Glutamatergic neuron (in vitro differentiated cells): ENCODE measurements around the gene GOLGA6L10. TPM values are rescaled to one million over a fixed set of nuclear protein-coding genes. Genes with fewer than 3 reads are reported as not detected.
A peak's percentile ranks its signal among the peaks of the same experiment; 100 is the strongest.
"Not testable (repeated sequence)": the region's sequence is repeated elsewhere in the genome, so short reads cannot be mapped to it uniquely, and the experiment has no call there.

Source experiments
- DNase-seq: peaks from one replicate; pipeline ENCODE4 v3.0.0; 2022
- H3K27ac Mint-ChIP-seq: one replicate; pipeline ENCODE4 v1.8.0; 2020; ENCODE audit warnings: mild to moderate bottlenecking, mixed read lengths, inconsistent platforms; ENCODE audit not compliant: unreplicated experiment
- H3K27me3 Mint-ChIP-seq: one replicate; pipeline ENCODE4 v1.8.0; 2020; ENCODE audit warnings: mild to moderate bottlenecking, moderate library complexity, mixed read lengths, inconsistent platforms; ENCODE audit not compliant: unreplicated experiment
- H3K36me3 Mint-ChIP-seq: one replicate; pipeline ENCODE4 v1.8.0; 2020; ENCODE audit warnings: mild to moderate bottlenecking, mixed read lengths, inconsistent platforms; ENCODE audit not compliant: unreplicated experiment
- H3K4me1 Mint-ChIP-seq: one replicate; pipeline ENCODE4 v1.8.0; 2020; ENCODE audit warnings: mild to moderate bottlenecking, low read depth, mixed read lengths, inconsistent platforms; ENCODE audit not compliant: unreplicated experiment
- H3K4me3 Mint-ChIP-seq: one replicate; pipeline ENCODE4 v1.8.0; 2020; ENCODE audit warnings: mild to moderate bottlenecking, mixed read lengths, inconsistent platforms; ENCODE audit not compliant: unreplicated experiment
- H3K9me3 Mint-ChIP-seq: one replicate; pipeline ENCODE4 v1.8.0; 2020; ENCODE audit warnings: mild to moderate bottlenecking, moderate library complexity, mixed read lengths, inconsistent platforms; ENCODE audit not compliant: unreplicated experiment
- total RNA-seq: library from RNA; stranded (reverse); fragmentation: NEBNext Ultra II Directional; extraction: Animal tissue kit (Norgen Biotek cat#: 25700); gene quantifications from one replicate; pipeline ENCODE4 v1.2.1, GENCODE V29; 2021; ENCODE audit not compliant: unreplicated experiment

The GOLGA6L10 gene
- total RNA-seq, 1 donor from 2014 or later = 0.96 TPM

GRCh38 chr15:82344421-82344820 is 4.9 kb downstream of the GOLGA6L10 start:
- not testable (repeated sequence) for H3K27ac Mint-ChIP-seq, DNase-seq, H3K4me3 Mint-ChIP-seq, H3K36me3 Mint-ChIP-seq, H3K27me3 Mint-ChIP-seq, H3K9me3 Mint-ChIP-seq, H3K4me1 Mint-ChIP-seq

- H3K36me3 Mint-ChIP-seq, H3K27me3 Mint-ChIP-seq, H3K4me1 Mint-ChIP-seq, H3K27ac Mint-ChIP-seq, H3K4me3 Mint-ChIP-seq, H3K9me3 Mint-ChIP-seq, DNase-seq: not testable (repeated sequence)
Measured at GRCh38 chr15:82343851-82344250, 5.4 kb downstream of the GOLGA6L10 start.

- not testable (repeated sequence) for H3K4me1 Mint-ChIP-seq, H3K36me3 Mint-ChIP-seq, H3K4me3 Mint-ChIP-seq, H3K9me3 Mint-ChIP-seq, H3K27me3 Mint-ChIP-seq, H3K27ac Mint-ChIP-seq
- DNase-seq = peak; percentile 22
Measured at GRCh38 chr15:82342632-82343374, 6.5 kb downstream of the GOLGA6L10 start.

GRCh38 chr15:82338573-82338972 is 10.7 kb downstream of the GOLGA6L10 start:
- not testable (repeated sequence) for H3K9me3 Mint-ChIP-seq, H3K4me1 Mint-ChIP-seq, DNase-seq, H3K27ac Mint-ChIP-seq, H3K36me3 Mint-ChIP-seq, H3K27me3 Mint-ChIP-seq, H3K4me3 Mint-ChIP-seq

GRCh38 chr15:82338053-82338452 is 11.2 kb downstream of the GOLGA6L10 start:
- not testable (repeated sequence) for H3K4me3 Mint-ChIP-seq

GRCh38 chr15:82337051-82337450 is 12.2 kb downstream of the GOLGA6L10 start:
- not testable (repeated sequence) for DNase-seq, H3K27ac Mint-ChIP-seq, H3K9me3 Mint-ChIP-seq, H3K27me3 Mint-ChIP-seq, H3K36me3 Mint-ChIP-seq, H3K4me3 Mint-ChIP-seq, H3K4me1 Mint-ChIP-seq

More at GRCh38 chr15:82338053-82338452, 11.2 kb downstream of the GOLGA6L10 start:
- not testable (repeated sequence) for H3K9me3 Mint-ChIP-seq, DNase-seq, H3K4me1 Mint-ChIP-seq, H3K27me3 Mint-ChIP-seq, H3K36me3 Mint-ChIP-seq, H3K27ac Mint-ChIP-seq

GRCh38 chr15:82336180-82336647 is 13.1 kb downstream of the GOLGA6L10 start:
- DNase-seq, H3K27me3 Mint-ChIP-seq, H3K36me3 Mint-ChIP-seq: not testable (repeated sequence)

GRCh38 chr15:82335006-82335405 is 14.3 kb downstream of the GOLGA6L10 start:
- H3K36me3 Mint-ChIP-seq, H3K4me1 Mint-ChIP-seq, H3K27ac Mint-ChIP-seq, H3K4me3 Mint-ChIP-seq, H3K9me3 Mint-ChIP-seq, H3K27me3 Mint-ChIP-seq, DNase-seq: not testable (repeated sequence)

More at GRCh38 chr15:82336180-82336647, 13.1 kb downstream of the GOLGA6L10 start:
- not testable (repeated sequence) for H3K4me1 Mint-ChIP-seq, H3K9me3 Mint-ChIP-seq, H3K27ac Mint-ChIP-seq, H3K4me3 Mint-ChIP-seq

- not testable (repeated sequence) for H3K9me3 Mint-ChIP-seq, H3K27me3 Mint-ChIP-seq, DNase-seq
Measured at GRCh38 chr15:82334554-82334932, 14.7 kb downstream of the GOLGA6L10 start.

GRCh38 chr15:82333603-82334553 is 15.4 kb downstream of the GOLGA6L10 start:
- not testable (repeated sequence) for H3K9me3 Mint-ChIP-seq

More at GRCh38 chr15:82334554-82334932, 14.7 kb downstream of the GOLGA6L10 start:
- not testable (repeated sequence) for H3K4me1 Mint-ChIP-seq, H3K36me3 Mint-ChIP-seq, H3K27ac Mint-ChIP-seq, H3K4me3 Mint-ChIP-seq

GRCh38 chr15:82332711-82333602 is 16.3 kb downstream of the GOLGA6L10 start:
- not testable (repeated sequence) for H3K27ac Mint-ChIP-seq, H3K27me3 Mint-ChIP-seq

More at GRCh38 chr15:82333603-82334553, 15.4 kb downstream of the GOLGA6L10 start:
- H3K4me1 Mint-ChIP-seq, H3K4me3 Mint-ChIP-seq, H3K27ac Mint-ChIP-seq, DNase-seq, H3K36me3 Mint-ChIP-seq, H3K27me3 Mint-ChIP-seq: not testable (repeated sequence)

More at GRCh38 chr15:82332711-82333602, 16.3 kb downstream of the GOLGA6L10 start:
- not testable (repeated sequence) for H3K4me3 Mint-ChIP-seq, H3K36me3 Mint-ChIP-seq, DNase-seq, H3K9me3 Mint-ChIP-seq, H3K4me1 Mint-ChIP-seq
